Fibroblast of pulmonary artery (primary cell): ENCODE data around the gene SUMF2.
"Not testable (repeated sequence)": the region's sequence is repeated elsewhere in the genome, so short reads cannot be mapped to it uniquely, and the experiment has no call there.

Experiments
- DNase-seq: peaks from one replicate; pipeline ENCODE4 v3.0.0-alpha.2; 2010; ENCODE audit warnings: low read depth
- H3K4me3 ChIP-seq: replicated peaks from 2 replicates; pipeline ENCODE4 v1.5.1; 2011; ENCODE audit warnings: low read depth, mild to moderate bottlenecking, control low read depth, low read length, moderate library complexity
- CTCF ChIP-seq: IDR thresholded peaks from 2 replicates; pipeline ENCODE4 v1.5.1; 2011; ENCODE audit warnings: mild to moderate bottlenecking, control low read depth, low read length, inconsistent platforms; ENCODE audit errors: missing control alignments

SUMF2 gene

GRCh38 chr7:56051339-56052191, 12.5 kb upstream of the SUMF2 start, which contains the start of the genes CCT6A and PSPH:
Gene CCT6A, plus strand, starts transcription at chr7:56051765. Its CDS starts 84 bp downstream, at chr7:56051849.
Gene PSPH, minus strand, starts transcription at chr7:56051444. Its CDS starts 30,232 bp downstream, at chr7:56021212.
- peak; percentile 99 for DNase-seq
- peak within 1 kb of the TSS; percentile 93 for H3K4me3 ChIP-seq
- TF ChIP-seq CTCF: no peak

GRCh38 chr7:56053379-56053778, 10.7 kb upstream of the SUMF2 start:
- DNase-seq: no peak
- no peak for TF ChIP-seq CTCF
- no peak overlapping the region for H3K4me3 ChIP-seq

GRCh38 chr7:56053993-56054392, 10.1 kb upstream of the SUMF2 start:
- no peak for TF ChIP-seq CTCF

GRCh38 chr7:56062382-56062781, 1.7 kb upstream of the SUMF2 start:
- DNase-seq: peak; percentile 73
- H3K4me3 ChIP-seq: no peak overlapping the region
- no peak for TF ChIP-seq CTCF

More at GRCh38 chr7:56053993-56054392, 10.1 kb upstream of the SUMF2 start:
- no peak for DNase-seq
- H3K4me3 ChIP-seq: no peak overlapping the region

- no peak for DNase-seq
- TF ChIP-seq CTCF: no peak
- H3K4me3 ChIP-seq: no peak overlapping the region
Observed at GRCh38 chr7:56063500-56063881, 595 bp upstream of the SUMF2 start.

GRCh38 chr7:56066376-56066775, 2.3 kb downstream of the SUMF2 start:
- H3K4me3 ChIP-seq, DNase-seq: not testable (repeated sequence)

GRCh38 chr7:56074371-56074791, 10.3 kb downstream of the SUMF2 start:
- H3K4me3 ChIP-seq: no peak overlapping the region
- peak; percentile 88 for TF ChIP-seq CTCF
- peak; percentile 88 for DNase-seq
